NCI-H2107 (cell line): ENCODE measurements around the gene NDFIP2.

Experiments used
- DNase-seq: peaks from one replicate; lab custom pipeline; 2025; lab: John Stamatoyannopoulos, UW

NDFIP2 gene

GRCh38 chr13:79496188-79496587, 15.2 kb downstream of the NDFIP2 start:
- DNase-seq: no peak

GRCh38 chr13:79497064-79497463, 16.1 kb downstream of the NDFIP2 start:
- DNase-seq: no peak

- no peak for DNase-seq
These were observed 16.9 kb downstream of the NDFIP2 start for GRCh38 chr13:79497852-79498251.

- no peak for DNase-seq
These were observed 19.9 kb downstream of the NDFIP2 start for GRCh38 chr13:79500829-79501228.

GRCh38 chr13:79501538-79502232, 20.7 kb downstream of the NDFIP2 start:
- no peak for DNase-seq

- DNase-seq: no peak
These were observed 22.0 kb downstream of the NDFIP2 start for GRCh38 chr13:79502859-79503468.

GRCh38 chr13:79503473-79504017, 22.6 kb downstream of the NDFIP2 start:
- DNase-seq: no peak

GRCh38 chr13:79508224-79508961, 27.4 kb downstream of the NDFIP2 start:
- DNase-seq: no peak

GRCh38 chr13:79511611-79512010, 30.7 kb downstream of the NDFIP2 start:
- DNase-seq: no peak

- DNase-seq: no peak
These were observed 32.0 kb downstream of the NDFIP2 start for GRCh38 chr13:79512950-79513349.

GRCh38 chr13:79516595-79516994, 35.6 kb downstream of the NDFIP2 start:
- DNase-seq: no peak

GRCh38 chr13:79519255-79519654, 38.3 kb downstream of the NDFIP2 start:
- DNase-seq: no peak

- DNase-seq: no peak
These were observed 41.6 kb downstream of the NDFIP2 start for GRCh38 chr13:79522583-79522982.

- DNase-seq: no peak
These were observed 44.3 kb downstream of the NDFIP2 start for GRCh38 chr13:79525064-79525857.

GRCh38 chr13:79527698-79528097, 46.7 kb downstream of the NDFIP2 start:
- no peak for DNase-seq

- no peak for DNase-seq
These were observed 47.4 kb downstream of the NDFIP2 start for GRCh38 chr13:79528356-79528755.

- DNase-seq: no peak
These were observed 47.8 kb downstream of the NDFIP2 start for GRCh38 chr13:79528759-79529191.

- no peak for DNase-seq
These were observed 48.9 kb downstream of the NDFIP2 start for GRCh38 chr13:79529817-79530216.

- no peak for DNase-seq
These were observed 49.3 kb downstream of the NDFIP2 start for GRCh38 chr13:79530270-79530669.

GRCh38 chr13:79531542-79532254, 50.7 kb downstream of the NDFIP2 start:
- no peak for DNase-seq

- no peak for DNase-seq
These were observed 51.6 kb downstream of the NDFIP2 start for GRCh38 chr13:79532576-79532975.
